HG03432 (cell line): ENCODE measurements around the gene MAMDC4.
"Not testable (repeated sequence)": the region's sequence is repeated elsewhere in the genome, so short reads cannot be mapped to it uniquely, and the experiment has no call there.

Experiments used
- ATAC-seq: cut with Tn5 transposase; IDR thresholded peaks from one replicate; pipeline ENCODE4 v1.9.1; 2021; ENCODE audit warnings: mild to moderate bottlenecking, moderate library complexity; ENCODE audit not compliant: unreplicated experiment

The MAMDC4 gene

GRCh38 chr9:136851941-136852663 is at the start of gene MAMDC4:
Gene MAMDC4 (plus strand): TSS chr9:136852346. CDS start chr9:136852417, 71 bp downstream.
- ATAC-seq: no peak

- not testable (repeated sequence) for ATAC-seq
Measured at GRCh38 chr9:136803009-136803550, 49.1 kb upstream of the MAMDC4 start.

- ATAC-seq: no peak
Measured at GRCh38 chr9:136803551-136804508, 48.3 kb upstream of the MAMDC4 start.

DNA sequence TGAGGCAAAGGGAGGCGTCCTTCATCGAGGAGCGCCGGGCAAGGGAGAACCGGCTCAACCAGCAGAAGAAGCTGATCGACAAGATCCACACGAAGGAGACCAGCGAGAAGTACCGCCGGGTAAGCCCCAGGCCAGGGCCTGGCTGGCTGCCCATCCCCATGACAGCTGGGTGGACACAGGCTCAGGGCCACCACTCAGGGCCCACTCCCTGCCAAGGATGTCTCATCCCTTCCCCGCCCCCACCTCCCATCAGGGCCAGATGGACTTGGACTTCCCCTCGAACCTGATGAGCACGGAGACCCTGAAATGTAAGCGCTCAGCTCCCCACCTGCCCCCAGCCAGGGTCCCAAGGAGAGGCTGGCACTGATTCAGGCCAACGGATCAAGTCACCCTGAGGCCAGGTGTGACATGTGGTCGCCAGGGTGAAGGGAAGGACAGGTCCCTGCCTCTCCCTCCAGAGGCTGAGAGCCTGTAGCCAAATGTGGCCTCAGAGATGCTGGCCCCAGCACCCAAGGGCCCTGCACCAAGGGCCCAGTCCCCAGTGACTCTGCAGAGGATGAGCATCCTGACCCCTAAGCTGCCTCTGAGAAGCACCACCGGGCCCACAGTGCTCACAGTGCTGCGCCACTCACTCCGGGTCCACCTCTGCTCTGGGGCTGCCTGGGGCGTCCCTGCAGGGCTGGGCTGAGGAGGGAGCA is 47.5 kb upstream of the MAMDC4 start:
- ATAC-seq: no peak

DNA sequence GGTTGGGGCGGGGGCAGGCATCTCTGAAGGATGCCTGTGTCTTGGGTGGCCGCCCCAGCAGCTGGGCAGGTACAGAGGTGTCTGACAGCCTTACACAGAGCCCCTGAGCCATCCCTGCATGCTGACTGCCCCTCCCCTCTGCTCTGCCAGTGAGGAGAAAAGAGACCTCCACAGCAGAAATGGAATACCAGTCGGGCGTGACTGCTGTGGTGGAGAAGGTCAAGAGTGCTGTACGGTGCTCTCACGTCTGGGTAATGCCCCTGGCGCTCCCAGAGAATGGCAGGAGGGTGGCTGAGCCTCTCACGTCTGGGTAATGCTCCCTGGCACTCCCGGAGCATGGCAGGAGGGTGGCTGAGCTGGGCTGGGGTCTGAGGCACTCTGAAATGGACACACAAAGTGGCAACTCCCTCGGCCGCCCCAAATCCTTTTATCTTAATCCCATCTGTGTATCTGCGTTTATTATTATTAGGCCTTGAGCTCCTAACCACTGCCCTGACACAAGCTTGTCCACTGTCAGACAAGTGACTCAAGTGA is 46.9 kb upstream of the MAMDC4 start:
- no peak for ATAC-seq

GRCh38 chr9:136806067-136806466 is 46.1 kb upstream of the MAMDC4 start:
- no peak for ATAC-seq

GRCh38 chr9:136806631-136807201 is 45.4 kb upstream of the MAMDC4 start:
- ATAC-seq: no peak

DNA sequence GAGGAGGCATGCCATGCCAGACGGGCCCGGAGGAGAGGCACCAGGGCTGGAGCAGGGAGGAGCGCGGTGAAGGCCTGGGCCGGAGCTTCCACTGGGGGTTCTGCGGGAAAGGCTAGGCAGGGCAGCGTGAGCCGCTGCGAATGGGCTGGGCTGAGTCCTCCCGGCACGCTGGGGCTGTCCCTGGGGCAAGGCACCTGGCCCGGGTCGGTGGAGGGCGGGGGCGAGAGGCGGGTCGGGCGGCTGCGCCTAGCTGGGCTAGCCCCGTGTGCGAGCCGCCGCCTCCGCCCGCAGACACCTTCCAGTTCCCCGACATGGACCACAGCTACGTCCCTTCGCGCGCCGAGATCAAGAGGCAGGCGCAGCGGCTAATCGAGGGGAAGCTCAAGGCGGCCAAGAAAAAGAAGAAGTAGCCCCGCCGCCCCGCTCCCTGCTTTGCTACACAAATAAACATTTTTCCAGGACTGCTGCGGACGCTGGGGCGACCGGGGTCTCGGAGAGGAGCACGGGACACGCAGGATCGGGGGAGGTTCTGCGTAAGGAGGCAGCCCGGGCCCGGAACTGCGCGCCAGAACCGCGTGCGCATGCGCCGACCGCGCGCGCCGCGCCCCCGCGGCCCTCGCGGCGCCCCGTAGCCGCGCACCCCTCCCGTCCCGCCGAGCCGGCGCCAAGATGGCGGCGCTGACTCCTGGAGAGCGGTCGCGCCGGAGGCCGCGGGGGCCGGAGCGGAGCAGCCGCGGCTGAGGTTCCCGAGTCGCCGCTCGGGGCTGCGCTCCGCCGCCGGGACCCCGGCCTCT is 44.7 kb upstream of the MAMDC4 start, which contains the start of gene RABL6:
TSS of gene RABL6 (plus strand) at position 668 of the 794 bp plus-strand sequence. CDS start 249 bp downstream, outside the sequence.
- ATAC-seq: peak; percentile 73

DNA sequence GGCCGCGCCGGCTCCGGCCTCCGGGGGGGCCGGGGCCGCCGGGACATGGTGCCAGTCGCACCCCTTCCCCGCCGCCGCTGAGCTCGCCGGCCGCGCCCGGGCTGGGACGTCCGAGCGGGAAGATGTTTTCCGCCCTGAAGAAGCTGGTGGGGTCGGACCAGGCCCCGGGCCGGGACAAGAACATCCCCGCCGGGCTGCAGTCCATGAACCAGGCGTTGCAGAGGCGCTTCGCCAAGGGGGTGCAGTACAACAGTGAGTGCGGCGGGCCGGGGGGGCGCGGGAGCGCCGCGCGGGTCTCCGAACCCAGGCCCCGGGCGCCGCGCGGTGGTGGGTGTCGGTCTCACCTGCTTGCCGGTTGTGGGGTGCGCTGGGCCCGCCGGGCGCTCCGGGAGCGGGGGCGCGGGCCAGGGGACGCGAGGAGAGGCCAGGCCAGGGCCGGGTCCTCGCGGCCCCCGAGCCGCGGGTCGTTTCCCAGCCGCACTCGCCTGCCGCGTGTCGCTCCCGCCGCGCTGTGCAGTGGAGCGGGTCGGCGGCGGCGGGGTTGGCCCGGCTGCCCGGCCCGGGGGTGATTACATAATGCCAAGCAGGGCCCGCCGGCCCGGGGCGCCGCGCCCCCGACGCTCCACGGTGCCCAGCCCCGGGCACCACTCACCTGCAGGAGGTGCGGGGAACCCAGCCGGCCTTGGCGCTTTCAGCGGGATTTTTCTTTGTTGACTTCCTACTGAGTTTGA is 43.9 kb upstream of the MAMDC4 start:
- ATAC-seq: peak; percentile 36

- ATAC-seq: no peak
Measured at GRCh38 chr9:136808806-136809158, 43.4 kb upstream of the MAMDC4 start.

- no peak for ATAC-seq
Measured at GRCh38 chr9:136814725-136815421, 37.3 kb upstream of the MAMDC4 start.

DNA sequence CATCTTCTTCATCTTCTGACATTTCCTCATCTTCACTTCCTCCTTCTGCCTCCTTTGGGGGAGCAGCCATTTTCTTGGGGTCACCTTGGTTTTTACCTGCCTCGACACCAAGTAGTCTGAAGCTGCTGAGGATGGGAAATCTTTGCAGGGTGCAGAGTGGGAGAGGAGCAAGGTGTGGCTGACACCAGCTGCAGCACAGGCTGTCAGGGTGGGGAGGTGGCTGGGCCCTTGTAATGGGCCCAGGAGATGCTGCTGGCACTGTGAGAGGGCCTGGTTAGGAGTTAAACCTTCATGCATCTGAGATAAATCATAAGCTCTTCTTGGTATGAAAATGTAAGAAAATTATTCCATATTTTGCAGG is 36.7 kb upstream of the MAMDC4 start:
- ATAC-seq: no peak

GRCh38 chr9:136820971-136821825 is 30.9 kb upstream of the MAMDC4 start:
- no peak for ATAC-seq

GRCh38 chr9:136821826-136822544 is 30.2 kb upstream of the MAMDC4 start:
- no peak for ATAC-seq

DNA sequence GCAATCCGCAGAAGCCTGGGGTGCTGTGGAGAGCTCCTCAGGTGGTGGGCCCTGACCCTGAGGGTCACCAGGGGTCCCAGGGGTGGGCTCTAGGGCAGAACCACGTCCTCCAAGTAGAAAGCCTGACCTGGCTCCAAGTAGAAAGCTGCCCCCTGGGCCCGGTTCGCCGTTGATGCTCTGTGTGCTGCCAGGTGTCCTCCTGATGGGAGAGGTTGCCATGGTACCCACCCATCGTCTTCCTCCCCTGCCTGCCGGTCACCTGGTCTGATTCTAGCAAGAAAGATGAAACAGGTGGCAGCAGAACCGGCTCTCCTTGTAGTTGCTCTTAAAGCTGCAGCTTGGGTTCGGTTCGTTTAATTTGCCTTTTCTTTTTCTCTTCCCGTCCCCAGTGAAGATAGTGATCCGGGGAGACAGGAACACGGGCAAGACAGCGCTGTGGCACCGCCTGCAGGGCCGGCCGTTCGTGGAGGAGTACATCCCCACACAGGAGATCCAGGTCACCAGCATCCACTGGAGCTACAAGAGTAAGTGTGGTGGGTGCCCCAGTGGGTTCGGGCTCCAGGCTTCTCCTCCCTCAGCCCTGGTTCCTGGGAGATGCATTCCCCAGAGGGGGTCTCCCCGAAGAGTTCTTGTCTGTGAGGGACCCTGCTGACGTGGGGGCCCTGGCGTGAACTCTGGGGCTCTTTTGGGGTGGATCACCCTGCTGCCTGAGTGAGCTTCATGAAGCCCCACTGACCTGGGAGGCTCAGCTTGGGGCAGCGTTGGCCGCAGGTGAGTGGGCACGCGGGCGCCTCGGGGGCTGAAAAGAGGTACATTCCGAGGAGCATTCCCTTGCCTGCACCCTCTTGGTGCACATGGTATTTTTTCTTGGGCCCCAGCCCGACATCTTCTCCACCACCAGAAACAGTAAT is 28.8 kb upstream of the MAMDC4 start:
- no peak for ATAC-seq
